HG03097 (cell line): ENCODE data around the gene PABPN1L.

Experiments used
- ATAC-seq: cut with Tn5 transposase; IDR thresholded peaks from one replicate; pipeline ENCODE4 v1.9.1; 2021; ENCODE audit not compliant: unreplicated experiment, low FRiP score

Gene PABPN1L

DNA sequence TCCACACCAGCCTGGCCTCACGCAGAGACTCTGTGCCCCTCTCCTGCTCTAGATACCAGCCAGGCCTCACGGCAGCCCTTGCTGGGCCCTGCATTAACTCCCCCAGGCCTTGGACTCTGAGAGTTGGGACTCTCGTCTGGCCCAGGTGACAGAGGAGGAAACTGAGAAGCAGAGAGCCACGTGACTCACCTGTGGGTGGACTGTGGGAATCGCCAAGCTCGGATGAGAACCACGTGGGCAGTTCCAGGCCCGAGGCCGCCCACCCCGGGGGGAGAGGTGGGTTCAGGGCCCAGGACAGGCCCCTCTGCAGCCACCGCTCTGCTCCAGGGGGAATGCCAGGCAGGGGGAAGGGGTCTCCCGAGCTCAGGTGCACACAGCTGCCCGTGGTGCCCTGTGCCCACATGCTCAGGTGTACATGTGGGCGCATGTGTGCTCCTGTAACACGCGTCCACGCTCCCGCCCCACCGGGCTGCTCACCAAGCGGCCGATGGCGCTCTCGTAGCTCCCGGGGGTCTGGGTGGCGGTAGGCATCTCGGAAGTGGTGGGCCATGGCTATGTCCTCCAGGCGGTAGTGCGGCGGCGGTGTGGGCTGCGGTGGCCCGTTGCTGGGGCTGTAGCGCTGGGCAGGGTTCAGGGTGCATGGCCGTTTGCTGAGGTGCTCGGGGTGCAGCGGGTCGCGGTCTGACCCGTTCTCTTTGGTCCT is 18.3 kb upstream of the PABPN1L start:
- ATAC-seq = no peak

DNA sequence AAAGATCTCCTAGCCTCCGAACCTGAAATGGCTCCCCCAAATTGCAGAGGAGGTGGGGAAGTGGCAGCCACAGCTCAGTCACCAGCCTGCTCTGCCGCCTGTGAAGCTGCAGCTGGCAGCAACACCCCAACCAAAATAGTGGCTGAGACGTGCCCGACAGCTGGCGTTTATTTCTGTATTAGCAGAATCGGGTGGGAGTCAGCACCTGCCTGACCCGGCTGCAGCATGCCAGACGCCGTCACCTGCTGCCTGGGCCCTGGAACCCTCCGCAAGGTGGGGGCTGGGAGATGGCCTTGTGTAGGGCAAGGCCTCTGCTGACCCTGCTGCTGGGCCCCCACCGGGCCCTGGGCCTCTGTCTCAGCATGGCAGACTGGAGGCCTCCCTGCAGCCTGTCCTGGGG is 17.5 kb upstream of the PABPN1L start:
- ATAC-seq = no peak

- no peak for ATAC-seq
Observed at GRCh38 chr16:88883117-88883895, 16.8 kb upstream of the PABPN1L start.

DNA sequence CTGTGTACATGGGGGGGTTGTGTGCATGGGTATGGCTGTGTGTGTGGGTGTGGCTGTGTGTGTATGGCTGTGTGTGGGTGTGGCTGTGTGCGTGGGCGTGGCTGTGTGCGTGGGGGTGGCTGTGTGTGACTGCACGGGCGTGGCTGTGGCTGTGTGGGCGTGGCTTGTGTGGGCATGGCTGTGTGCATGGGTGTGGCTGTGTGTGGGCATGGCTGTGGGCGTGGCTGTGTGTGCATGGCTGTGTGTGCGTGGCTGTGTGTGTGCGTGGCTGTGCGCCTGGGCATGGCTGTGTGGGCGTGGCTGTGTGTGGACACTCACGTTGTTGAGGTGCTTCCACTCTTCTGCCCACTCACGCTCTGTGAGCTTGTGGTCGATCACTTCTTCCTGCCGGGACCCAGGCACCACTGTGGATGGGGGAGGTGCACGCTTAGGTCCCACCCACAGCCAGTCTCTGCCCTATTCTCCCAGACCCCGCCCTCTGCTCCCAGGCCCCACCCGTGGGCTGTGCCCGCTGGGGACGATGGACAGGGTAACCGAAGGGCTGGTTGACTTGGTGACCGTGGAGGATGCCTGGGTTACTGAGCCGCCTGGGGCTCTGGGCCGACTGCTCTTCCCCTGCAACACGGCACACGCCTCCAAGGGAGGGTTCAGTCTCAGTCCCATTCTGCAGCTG is 16.0 kb upstream of the PABPN1L start:
- no peak for ATAC-seq

- ATAC-seq = no peak
Observed at GRCh38 chr16:88881675-88882357, 15.4 kb upstream of the PABPN1L start.

GRCh38 chr16:88881007-88881615 is 14.7 kb upstream of the PABPN1L start:
- no peak for ATAC-seq

DNA sequence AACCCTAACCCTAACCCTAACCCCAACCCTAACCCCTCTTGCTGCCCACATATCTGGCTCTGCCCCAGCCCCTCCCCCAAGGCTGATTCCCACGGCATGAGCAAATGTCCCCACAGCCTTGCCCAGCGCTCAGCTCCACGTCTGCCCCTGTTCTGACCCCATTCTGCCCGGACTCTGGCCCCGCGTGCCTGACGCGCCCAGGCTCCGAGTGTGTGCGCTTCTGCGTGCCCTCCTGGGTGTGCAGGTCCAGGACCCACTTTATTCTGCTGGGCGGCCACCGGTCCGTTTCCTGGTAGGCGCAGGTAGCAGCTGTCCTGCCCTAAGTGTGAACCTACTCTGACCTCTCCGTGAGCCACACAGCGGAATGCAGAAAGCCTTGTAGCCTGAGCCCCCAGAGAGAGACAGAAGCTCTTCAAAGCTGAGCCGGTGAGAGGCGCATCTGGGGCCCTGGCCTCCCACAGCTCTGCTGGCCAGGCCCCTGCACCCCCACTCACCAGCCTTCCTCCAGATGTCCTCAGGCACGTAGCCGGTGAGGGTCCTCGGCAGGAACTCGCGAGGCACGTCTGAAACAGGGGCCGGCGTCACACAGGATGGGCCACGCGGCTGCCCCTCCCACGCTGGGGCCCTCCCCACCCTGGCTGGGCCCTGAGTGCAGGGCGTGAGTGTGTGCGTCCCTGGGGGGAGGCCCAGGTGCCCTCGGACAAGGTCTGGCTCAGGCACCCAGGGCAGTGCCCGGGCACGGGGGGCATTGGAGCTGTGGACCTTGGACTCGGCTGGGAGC is 14.0 kb upstream of the PABPN1L start:
- ATAC-seq = no peak

GRCh38 chr16:88879788-88880055 is 13.3 kb upstream of the PABPN1L start:
- ATAC-seq = no peak

- no peak for ATAC-seq
Observed at GRCh38 chr16:88878967-88879787, 12.7 kb upstream of the PABPN1L start.

DNA sequence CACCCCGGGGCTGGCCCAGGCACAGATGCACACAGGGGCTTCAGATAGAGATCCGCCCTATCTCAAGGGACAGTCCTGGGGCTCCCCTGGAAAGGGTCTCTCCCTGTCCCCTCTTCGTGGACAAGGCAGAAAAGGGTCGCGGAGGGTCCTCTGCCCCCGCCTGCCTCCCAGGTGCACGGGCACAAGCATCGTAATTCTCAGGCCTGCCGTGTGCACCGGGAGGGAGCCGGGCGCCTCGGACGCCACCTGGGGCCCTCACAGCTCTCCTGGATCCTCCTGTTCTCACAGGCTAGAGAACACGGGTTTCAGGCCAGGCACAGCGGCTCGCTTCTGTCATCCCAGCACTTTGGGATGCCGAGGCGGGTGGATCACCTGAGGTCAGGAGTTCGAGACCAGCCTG is 11.9 kb upstream of the PABPN1L start:
- ATAC-seq = no peak

DNA sequence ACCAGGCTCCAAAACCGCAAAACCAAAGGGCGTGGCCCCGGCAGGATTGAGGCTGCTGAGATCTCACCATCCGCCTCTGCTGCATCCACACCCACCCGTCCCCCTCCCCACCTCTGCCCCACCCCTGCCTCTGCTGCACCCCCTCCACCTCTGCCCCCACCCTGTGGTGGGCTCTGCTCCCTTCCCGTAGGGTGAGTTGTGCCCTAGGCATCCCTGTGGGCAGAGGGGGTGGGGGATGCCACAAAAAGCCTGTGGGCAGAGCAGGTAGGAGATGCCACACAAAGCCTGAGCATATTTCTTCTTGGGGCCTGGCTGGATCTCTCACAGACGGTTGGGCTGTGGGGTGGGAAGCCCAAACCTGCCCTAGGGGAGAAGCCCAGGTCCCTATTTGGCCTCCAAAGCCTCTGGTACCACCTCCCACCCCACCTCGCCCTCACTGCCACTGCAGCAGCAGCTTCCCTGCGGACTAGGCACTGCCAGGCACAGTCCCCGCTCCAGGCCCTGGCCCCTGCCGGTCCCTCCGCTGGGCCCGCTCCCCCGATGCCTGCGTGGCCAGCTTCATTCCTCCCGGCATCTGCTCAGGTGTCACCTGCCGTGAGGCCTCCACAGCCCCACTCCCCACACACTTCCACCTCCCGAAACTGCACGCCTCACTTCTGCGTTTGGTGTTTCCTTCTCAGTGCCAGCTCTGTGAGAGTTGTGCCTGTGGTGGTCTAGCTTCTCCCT is 11.3 kb upstream of the PABPN1L start:
- no peak for ATAC-seq

GRCh38 chr16:88876942-88877526 is 10.6 kb upstream of the PABPN1L start:
- ATAC-seq = no peak

DNA sequence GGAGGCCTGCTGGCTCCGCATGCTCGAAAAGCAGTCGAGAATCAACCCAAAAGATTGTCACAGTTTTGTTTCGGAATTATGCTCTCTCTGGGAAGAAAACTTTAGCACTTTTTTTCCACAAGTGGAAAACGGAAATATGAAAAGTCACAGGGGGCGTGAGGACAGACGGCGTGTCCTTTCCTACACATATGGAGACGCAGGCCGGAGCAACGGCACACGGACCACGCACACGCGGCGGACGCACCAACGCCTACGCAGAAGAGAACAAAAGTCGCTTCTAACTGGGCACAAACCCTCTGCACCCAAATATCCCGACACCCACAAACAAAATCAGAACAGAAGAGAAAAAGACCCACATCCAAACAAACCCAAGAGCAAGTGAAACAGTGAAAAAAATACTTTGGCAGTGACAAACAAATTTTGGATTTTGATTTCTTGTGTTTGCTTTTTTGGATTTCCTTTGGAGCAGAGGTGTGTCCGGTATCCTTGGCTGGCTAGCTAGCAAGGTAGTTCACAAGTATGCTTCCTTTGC is 9.3 kb upstream of the PABPN1L start:
- ATAC-seq = no peak

- ATAC-seq = no peak
Observed at GRCh38 chr16:88874938-88875599, 8.6 kb upstream of the PABPN1L start.

- ATAC-seq = no peak
Observed at GRCh38 chr16:88872650-88873331, 6.3 kb upstream of the PABPN1L start.

GRCh38 chr16:88871730-88872416 is 5.4 kb upstream of the PABPN1L start:
- no peak for ATAC-seq
